Measurements from ENCODE around the gene LRRC3. TPM values are rescaled to one million over a fixed set of nuclear protein-coding genes. Genes with fewer than 3 reads are reported as not detected.

The LRRC3 gene
- total RNA-seq, 4 donors from 2014 or later, result 1.7 to 6.6 (median 2.2) TPM

DNA sequence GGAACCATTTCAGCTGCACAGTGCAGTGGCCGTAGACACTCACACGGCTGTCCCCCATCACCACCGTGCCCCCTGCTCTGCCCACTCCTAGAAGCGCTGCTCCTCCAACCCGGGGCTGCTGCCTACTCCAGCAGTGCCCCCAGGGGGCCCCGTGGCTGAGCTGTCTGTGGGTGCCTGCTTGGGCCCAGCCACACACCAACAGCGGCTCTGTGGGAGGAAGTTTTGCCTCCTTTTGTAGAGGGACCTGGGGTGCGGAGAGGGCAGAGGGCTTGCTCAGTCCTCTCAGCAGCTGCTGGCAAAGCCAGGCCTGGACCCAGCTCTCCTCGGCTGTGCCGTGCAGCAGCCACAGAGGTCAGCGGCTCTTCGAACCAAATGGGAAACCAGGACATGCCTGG, 11.4 kb upstream of the LRRC3 start:
- no peak overlapping the region for H3K27ac ChIP-seq
- TF ChIP-seq, protein P1, sequence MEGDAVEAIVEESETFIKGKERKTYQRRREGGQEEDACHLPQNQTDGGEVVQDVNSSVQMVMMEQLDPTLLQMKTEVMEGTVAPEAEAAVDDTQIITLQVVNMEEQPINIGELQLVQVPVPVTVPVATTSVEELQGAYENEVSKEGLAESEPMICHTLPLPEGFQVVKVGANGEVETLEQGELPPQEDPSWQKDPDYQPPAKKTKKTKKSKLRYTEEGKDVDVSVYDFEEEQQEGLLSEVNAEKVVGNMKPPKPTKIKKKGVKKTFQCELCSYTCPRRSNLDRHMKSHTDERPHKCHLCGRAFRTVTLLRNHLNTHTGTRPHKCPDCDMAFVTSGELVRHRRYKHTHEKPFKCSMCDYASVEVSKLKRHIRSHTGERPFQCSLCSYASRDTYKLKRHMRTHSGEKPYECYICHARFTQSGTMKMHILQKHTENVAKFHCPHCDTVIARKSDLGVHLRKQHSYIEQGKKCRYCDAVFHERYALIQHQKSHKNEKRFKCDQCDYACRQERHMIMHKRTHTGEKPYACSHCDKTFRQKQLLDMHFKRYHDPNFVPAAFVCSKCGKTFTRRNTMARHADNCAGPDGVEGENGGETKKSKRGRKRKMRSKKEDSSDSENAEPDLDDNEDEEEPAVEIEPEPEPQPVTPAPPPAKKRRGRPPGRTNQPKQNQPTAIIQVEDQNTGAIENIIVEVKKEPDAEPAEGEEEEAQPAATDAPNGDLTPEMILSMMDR (IDR thresholded peaks at IDR 0.05), result no peak
- no peak for TF ChIP-seq POLR2A (IDR thresholded peaks at IDR 0.05)
- H3K4me1 ChIP-seq, result no peaks in the 10 kb centered on the region
- no peak overlapping the region for H3K4me3 ChIP-seq
- peak in 1 of 3 donors; percentile 41 for DNase-seq
- H3K27me3 ChIP-seq, result no peaks in the 10 kb centered on the region
- H3K9me3 ChIP-seq, result no peaks in the 10 kb centered on the region
- H3K36me3 ChIP-seq, result no peaks in the 10 kb centered on the region

DNA sequence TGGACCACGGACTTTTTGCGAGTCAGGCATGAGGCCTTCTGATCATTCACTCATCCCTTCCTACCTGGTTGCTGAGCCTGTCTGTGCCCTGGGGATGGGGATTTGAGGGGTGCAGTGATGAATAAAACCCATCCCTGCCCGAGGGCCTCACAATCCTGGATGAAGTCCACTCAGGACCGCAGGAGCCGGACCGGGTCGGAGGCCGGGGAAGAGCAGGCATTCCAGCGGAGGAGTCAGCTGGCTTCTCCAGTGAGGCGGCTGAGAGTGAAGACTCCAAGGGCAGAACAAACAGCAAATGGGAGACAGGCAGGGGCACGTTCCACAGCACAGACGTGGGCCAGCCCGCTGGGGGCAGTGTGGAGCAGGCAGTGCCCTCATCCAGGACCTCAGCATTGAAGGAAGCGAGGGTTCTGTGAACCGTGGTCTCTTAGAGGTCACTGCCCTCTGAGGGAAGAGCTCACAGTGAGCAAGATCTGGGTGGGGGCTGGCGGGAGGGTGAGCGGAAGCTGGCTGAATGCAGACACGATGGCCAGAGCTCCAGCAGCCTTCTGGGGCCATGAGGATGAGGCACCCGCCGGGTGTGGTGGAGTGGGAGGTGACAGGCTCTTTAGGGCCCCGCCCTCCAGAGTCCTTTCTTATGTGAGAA, 10.9 kb upstream of the LRRC3 start:
- TF ChIP-seq, protein P1 (IDR thresholded peaks at IDR 0.05), result no peak
- no peak for TF ChIP-seq POLR2A (IDR thresholded peaks at IDR 0.05)
- DNase-seq, result peak in 1 of 3 donors; percentile 29
- Histone ChIP-seq H3K36me3 (no peaks in the 10 kb centered on the region), H3K27ac (no peak overlapping the region), H3K27me3 (no peaks in the 10 kb centered on the region), H3K4me1 (no peaks in the 10 kb centered on the region), H3K9me3 (no peaks in the 10 kb centered on the region), H3K4me3 (no peak overlapping the region)

GRCh38 chr21:44445145-44445812, 10.0 kb upstream of the LRRC3 start:
- no peaks in the 10 kb centered on the region for H3K4me1 ChIP-seq

DNA sequence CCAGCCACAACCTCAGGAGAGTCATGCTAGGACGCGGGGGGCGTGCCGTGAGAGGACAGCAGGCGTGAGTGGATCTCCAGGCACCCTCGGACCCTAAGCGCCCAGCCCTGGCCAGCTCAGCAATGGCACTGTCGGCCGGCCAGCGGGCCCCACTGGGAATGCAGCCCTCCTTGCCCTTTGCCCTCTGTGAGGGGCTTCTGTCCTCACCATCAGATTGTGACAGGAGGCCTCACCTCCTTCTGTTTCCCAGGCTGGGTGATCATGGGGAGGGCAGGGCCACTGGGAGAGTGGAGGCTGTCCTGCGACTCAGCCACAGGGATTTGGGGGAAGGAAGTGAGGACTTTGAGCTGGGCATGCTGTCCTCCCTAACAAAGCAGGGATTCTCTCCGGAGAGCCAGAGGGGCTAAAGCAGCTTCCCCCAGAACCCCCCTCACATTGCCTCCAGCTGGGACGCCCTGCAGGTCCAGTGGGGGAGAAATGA, 6.6 kb upstream of the LRRC3 start:
- peak in 1 of 3 donors; percentile 24 for DNase-seq
- H3K27ac ChIP-seq, result no peak overlapping the region

More at GRCh38 chr21:44445145-44445812, 10.0 kb upstream of the LRRC3 start:
- TF ChIP-seq, protein P1 (IDR thresholded peaks at IDR 0.05), result no peak
- no peak for TF ChIP-seq POLR2A (IDR thresholded peaks at IDR 0.05)
- Histone ChIP-seq H3K27me3 (no peaks in the 10 kb centered on the region), H3K27ac (no peak overlapping the region), H3K4me3 (no peak overlapping the region), H3K36me3 (no peaks in the 10 kb centered on the region), H3K9me3 (no peaks in the 10 kb centered on the region)
- DNase-seq, result no peak

DNA sequence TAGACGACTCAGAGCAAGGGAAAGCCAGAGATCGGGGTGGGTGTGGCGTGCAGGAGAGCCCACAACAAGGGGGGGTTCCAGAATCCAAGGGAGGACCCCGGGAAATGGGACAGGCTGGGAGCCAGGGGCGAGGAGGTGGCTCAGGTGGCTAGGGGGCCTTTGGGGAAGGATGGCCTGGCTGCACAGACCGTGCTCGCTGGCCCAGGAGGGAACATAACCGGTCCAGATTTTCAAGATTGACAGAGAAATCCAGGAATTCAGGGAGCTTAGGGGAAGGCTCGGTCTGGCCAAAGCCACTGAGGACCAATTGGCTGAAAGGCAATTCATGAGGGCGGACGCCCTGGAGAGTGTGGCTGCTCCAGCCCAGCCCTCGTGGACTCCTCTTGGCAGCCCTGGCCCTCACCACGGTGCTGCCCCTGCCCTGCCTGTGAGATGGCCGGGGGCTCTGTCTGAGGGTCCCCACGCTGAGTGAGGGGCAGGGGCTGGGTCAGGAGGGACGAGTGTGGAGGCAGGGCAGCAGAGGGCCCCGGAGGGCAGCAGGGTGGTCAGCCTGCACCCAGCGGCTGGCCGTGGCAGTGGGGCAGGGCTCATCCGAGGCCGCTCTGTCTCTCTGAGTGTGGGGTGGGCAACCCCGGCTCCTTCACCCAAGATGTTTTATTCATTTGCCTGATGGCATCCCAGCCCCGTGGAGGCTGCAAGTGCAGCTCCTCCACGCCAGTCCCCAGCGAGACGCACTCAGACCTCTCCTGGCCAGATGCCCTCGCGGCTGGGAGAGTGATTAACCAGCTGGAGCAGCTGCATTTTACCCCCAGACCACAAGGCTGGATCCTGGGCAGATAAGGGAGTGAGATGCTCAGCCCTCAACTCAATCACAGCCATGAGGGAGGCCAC, 5.6 kb upstream of the LRRC3 start:
- H3K27me3 ChIP-seq, result no peaks in the 10 kb centered on the region
- no peaks in the 10 kb centered on the region for H3K4me1 ChIP-seq
- no peak for TF ChIP-seq POLR2A (IDR thresholded peaks at IDR 0.05)
- TF ChIP-seq, protein P1 (IDR thresholded peaks at IDR 0.05), result no peak
- H3K27ac ChIP-seq, result no peak overlapping the region
- no peaks in the 10 kb centered on the region for H3K9me3 ChIP-seq
- DNase-seq, result no peak
- H3K4me3 ChIP-seq, result no peak overlapping the region
- no peaks in the 10 kb centered on the region for H3K36me3 ChIP-seq

More for the DNA sequence above, 6.6 kb upstream of the LRRC3 start:
- Histone ChIP-seq H3K4me1 (no peaks in the 10 kb centered on the region), H3K27me3 (no peaks in the 10 kb centered on the region), H3K9me3 (no peaks in the 10 kb centered on the region), H3K36me3 (no peaks in the 10 kb centered on the region), H3K4me3 (no peak overlapping the region)
- TF ChIP-seq, protein P1 (IDR thresholded peaks at IDR 0.05), result no peak
- no peak for TF ChIP-seq POLR2A (IDR thresholded peaks at IDR 0.05)

Data from Peyer's patch (tissue), 4 donors.